ENCODE measurements around the gene WNT10A.

- TF ChIP-seq, protein P1, sequence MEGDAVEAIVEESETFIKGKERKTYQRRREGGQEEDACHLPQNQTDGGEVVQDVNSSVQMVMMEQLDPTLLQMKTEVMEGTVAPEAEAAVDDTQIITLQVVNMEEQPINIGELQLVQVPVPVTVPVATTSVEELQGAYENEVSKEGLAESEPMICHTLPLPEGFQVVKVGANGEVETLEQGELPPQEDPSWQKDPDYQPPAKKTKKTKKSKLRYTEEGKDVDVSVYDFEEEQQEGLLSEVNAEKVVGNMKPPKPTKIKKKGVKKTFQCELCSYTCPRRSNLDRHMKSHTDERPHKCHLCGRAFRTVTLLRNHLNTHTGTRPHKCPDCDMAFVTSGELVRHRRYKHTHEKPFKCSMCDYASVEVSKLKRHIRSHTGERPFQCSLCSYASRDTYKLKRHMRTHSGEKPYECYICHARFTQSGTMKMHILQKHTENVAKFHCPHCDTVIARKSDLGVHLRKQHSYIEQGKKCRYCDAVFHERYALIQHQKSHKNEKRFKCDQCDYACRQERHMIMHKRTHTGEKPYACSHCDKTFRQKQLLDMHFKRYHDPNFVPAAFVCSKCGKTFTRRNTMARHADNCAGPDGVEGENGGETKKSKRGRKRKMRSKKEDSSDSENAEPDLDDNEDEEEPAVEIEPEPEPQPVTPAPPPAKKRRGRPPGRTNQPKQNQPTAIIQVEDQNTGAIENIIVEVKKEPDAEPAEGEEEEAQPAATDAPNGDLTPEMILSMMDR (IDR thresholded peaks at IDR 0.05), result no peak
- no peak for TF ChIP-seq EZH2 (IDR thresholded peaks at IDR 0.05)
Observed at GRCh38 chr2:218890369-218890768, 9.7 kb downstream of the WNT10A start.
